ENCODE results near the gene SIDT1. TPM values are rescaled to one million over a fixed set of nuclear protein-coding genes. Genes with fewer than 3 reads are reported as not detected.

SIDT1 gene
- polyA plus RNA-seq, 10 donors = 0.81 to 3.5 (median 2.1) TPM

- no peak for DNase-seq
Observed at GRCh38 chr3:113677737-113678136, 145.4 kb downstream of the SIDT1 start.

GRCh38 chr3:113678773-113679172 is 146.4 kb downstream of the SIDT1 start:
- no peak for DNase-seq

Other genes starting within 250 kb of the SIDT1 start
- 10 to 100 TPM in 1 of 10 donors, 1 to 10 TPM in 9; 3.3 to 13.8 (median 6.0) TPM for gene CFAP44, start 91.1 kb upstream of the SIDT1 start, polyA plus RNA-seq (ENCODE audit: insufficient read length in 10 of 10)
- 10 to 100 TPM in 4 of 10 donors, 1 to 10 TPM in 6; 8.1 to 12.2 (median 9.9) TPM for gene SPICE1, start 17.4 kb upstream of the SIDT1 start, polyA plus RNA-seq (ENCODE audit: insufficient read length in 10 of 10)
- gene USF3, start 164.1 kb downstream of the SIDT1 start, polyA plus RNA-seq (ENCODE audit: insufficient read length in 10 of 10) = 10 to 100 TPM; 11.1 to 20.7 (median 17.0) TPM
- gene NAA50, start 213.7 kb downstream of the SIDT1 start, polyA plus RNA-seq (ENCODE audit: insufficient read length in 10 of 10) = 100 to 1,000 TPM; 131 to 186 (median 146) TPM
- gene ATP6V1A, start 214.5 kb downstream of the SIDT1 start, polyA plus RNA-seq (ENCODE audit: insufficient read length in 10 of 10) = 10 to 100 TPM; 13.8 to 23.0 (median 18.3) TPM

All from muscle of back (tissue), 11 donors.